Measurements from ENCODE around the gene DPY19L2. TPM values are rescaled to one million over a fixed set of nuclear protein-coding genes. Genes with fewer than 3 reads are reported as not detected.
"Not testable (repeated sequence)": the region's sequence is repeated elsewhere in the genome, so short reads cannot be mapped to it uniquely, and the experiment has no call there.

Gene DPY19L2
- total RNA-seq, 1 donor from 2014 or later: 14.7 TPM

DNA sequence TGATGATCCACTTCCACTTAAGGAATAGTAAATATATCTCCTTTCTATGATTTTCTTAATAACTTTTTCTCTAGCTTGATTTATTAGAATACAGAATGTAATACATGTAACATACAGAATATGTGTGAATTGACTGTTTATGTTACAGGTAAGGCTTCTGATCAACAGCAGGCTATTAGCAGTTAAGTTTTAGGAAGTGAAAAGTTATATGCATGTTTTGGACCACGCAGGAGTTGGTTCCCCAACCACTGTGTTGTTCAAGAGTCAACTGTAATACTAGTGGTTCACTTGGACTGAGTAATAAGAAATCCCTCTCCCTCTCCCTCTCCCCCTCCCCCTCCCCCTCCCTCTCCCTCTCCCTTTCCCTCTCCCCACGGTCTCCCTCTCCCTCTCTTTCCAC, 17.5 kb upstream of the DPY19L2 start:
- not testable (repeated sequence) for H3K27ac Mint-ChIP-seq; H4K20me1 ChIP-seq (ENCODE audit: low read depth); H3K9me3 Mint-ChIP-seq; DNase-seq (ENCODE audit: low spot score); H3F3A ChIP-seq (ENCODE audit: low read depth); H3K9ac ChIP-seq; H3K36me3 Mint-ChIP-seq; H3K27me3 Mint-ChIP-seq (ENCODE audit: insufficient read depth, low read depth); H3K27me3 ChIP-seq; H2AFZ ChIP-seq (replicated peaks); H3K4me3 ChIP-seq; H3K36me3 ChIP-seq; H3K79me2 ChIP-seq (ENCODE audit: low read depth); H3K4me2 ChIP-seq; H3K4me3 Mint-ChIP-seq; H3K4me1 ChIP-seq; H3K9me3 ChIP-seq (ENCODE audit: low read depth); H3K27ac ChIP-seq
- H3K4me1 Mint-ChIP-seq: peaks cover 14% of the 10 kb centered on the region

- H3K4me3 Mint-ChIP-seq; H3K27me3 ChIP-seq; H3K4me1 ChIP-seq; H3K9me3 ChIP-seq (ENCODE audit: low read depth); H3K79me2 ChIP-seq (ENCODE audit: low read depth); H3K36me3 ChIP-seq; H3K27ac Mint-ChIP-seq; H3K9ac ChIP-seq; DNase-seq (ENCODE audit: low spot score); H3K9me3 Mint-ChIP-seq; H2AFZ ChIP-seq (replicated peaks); H3K36me3 Mint-ChIP-seq; H3K4me3 ChIP-seq; H3F3A ChIP-seq (ENCODE audit: low read depth); H4K20me1 ChIP-seq (ENCODE audit: low read depth); H3K27ac ChIP-seq; H3K27me3 Mint-ChIP-seq (ENCODE audit: insufficient read depth, low read depth); H3K4me2 ChIP-seq: not testable (repeated sequence)
- H3K4me1 Mint-ChIP-seq: peaks cover 11% of the 10 kb centered on the region
Observed at GRCh38 chr12:63682617-63683016, 14.3 kb upstream of the DPY19L2 start.

DNA sequence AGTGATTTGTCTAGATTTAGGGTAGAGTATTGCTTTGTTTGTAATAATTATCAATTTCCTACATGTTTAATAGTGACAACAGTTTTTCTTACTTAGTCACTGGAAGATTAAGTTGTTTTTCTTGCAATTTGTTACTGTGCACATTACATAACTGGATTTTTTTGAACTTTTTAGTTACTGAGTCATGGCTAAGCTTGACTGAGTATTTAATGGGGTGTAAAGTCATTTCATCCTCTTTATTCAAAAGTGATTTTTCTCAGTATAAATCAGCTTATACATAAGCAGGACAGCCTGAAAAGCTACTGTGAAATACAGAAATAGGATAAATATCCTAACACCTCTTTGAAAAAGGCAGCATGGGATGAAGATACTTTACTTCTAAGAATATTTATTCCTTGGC, 12.5 kb upstream of the DPY19L2 start:
- not testable (repeated sequence) for H3K27me3 Mint-ChIP-seq (ENCODE audit: insufficient read depth, low read depth); H2AFZ ChIP-seq (replicated peaks); H3K36me3 Mint-ChIP-seq; H3K27me3 ChIP-seq; H3K4me1 ChIP-seq; H3K9me3 Mint-ChIP-seq; H3K4me3 Mint-ChIP-seq; H3K4me3 ChIP-seq; H3K79me2 ChIP-seq (ENCODE audit: low read depth); H4K20me1 ChIP-seq (ENCODE audit: low read depth); H3K9ac ChIP-seq; H3K27ac Mint-ChIP-seq; H3K9me3 ChIP-seq (ENCODE audit: low read depth); H3K36me3 ChIP-seq; H3F3A ChIP-seq (ENCODE audit: low read depth); H3K27ac ChIP-seq; H3K4me2 ChIP-seq; DNase-seq (ENCODE audit: low spot score); H3K4me1 Mint-ChIP-seq

DNA sequence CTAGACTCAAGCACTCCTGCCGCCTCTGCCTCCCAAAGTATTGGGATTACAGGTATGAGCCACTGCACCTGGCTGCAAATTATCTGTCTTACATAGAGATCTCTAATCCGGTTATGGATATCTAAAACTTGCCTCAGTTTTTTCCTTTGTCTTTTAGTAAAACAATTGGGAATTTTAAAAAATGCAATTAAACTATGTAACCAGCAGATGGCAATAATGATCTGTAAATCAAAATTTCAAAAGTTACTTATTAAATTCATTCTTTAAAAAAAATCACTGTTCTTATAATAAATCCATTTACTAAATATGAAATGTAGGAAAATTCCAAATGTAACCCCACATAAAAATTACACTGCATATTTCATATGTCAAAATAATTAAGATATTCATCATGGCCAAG, 4.3 kb upstream of the DPY19L2 start:
- not testable (repeated sequence) for H3K4me3 ChIP-seq; H3K27me3 Mint-ChIP-seq (ENCODE audit: insufficient read depth, low read depth); H3K4me2 ChIP-seq; H3K4me3 Mint-ChIP-seq; H3K36me3 ChIP-seq; H3K9ac ChIP-seq; DNase-seq (ENCODE audit: low spot score); H3K9me3 Mint-ChIP-seq; H3K4me1 Mint-ChIP-seq; H3K27ac Mint-ChIP-seq; H3K79me2 ChIP-seq (ENCODE audit: low read depth); H4K20me1 ChIP-seq (ENCODE audit: low read depth); H2AFZ ChIP-seq (replicated peaks); H3F3A ChIP-seq (ENCODE audit: low read depth); H3K36me3 Mint-ChIP-seq; H3K4me1 ChIP-seq; H3K27ac ChIP-seq; H3K9me3 ChIP-seq (ENCODE audit: low read depth)
- H3K27me3 ChIP-seq: peaks cover 21% of the 10 kb centered on the region
- TF ChIP-seq, protein P1, sequence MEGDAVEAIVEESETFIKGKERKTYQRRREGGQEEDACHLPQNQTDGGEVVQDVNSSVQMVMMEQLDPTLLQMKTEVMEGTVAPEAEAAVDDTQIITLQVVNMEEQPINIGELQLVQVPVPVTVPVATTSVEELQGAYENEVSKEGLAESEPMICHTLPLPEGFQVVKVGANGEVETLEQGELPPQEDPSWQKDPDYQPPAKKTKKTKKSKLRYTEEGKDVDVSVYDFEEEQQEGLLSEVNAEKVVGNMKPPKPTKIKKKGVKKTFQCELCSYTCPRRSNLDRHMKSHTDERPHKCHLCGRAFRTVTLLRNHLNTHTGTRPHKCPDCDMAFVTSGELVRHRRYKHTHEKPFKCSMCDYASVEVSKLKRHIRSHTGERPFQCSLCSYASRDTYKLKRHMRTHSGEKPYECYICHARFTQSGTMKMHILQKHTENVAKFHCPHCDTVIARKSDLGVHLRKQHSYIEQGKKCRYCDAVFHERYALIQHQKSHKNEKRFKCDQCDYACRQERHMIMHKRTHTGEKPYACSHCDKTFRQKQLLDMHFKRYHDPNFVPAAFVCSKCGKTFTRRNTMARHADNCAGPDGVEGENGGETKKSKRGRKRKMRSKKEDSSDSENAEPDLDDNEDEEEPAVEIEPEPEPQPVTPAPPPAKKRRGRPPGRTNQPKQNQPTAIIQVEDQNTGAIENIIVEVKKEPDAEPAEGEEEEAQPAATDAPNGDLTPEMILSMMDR (IDR thresholded peaks at IDR 0.05): peak; percentile 49

DNA sequence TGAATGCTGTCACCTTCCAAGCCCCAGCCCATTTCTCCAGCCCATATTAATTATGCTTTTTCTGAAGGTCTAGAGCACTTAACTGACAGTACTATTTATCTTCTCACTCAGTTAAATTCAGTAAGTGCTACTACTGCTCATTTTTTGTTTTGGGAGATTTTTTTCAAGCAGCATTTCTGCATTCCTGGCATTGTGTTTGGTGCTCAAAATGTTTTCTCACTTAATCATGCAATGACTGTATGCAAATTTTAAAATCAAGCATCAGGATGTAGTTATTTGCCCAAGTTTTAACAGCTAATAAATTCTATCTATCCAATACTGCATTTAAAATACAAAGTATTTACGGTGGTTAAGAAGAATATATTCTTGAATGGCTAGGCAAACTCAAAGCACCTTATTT, 1.6 kb upstream of the DPY19L2 start:
- H3K9me3 Mint-ChIP-seq: not testable (repeated sequence)

DNA sequence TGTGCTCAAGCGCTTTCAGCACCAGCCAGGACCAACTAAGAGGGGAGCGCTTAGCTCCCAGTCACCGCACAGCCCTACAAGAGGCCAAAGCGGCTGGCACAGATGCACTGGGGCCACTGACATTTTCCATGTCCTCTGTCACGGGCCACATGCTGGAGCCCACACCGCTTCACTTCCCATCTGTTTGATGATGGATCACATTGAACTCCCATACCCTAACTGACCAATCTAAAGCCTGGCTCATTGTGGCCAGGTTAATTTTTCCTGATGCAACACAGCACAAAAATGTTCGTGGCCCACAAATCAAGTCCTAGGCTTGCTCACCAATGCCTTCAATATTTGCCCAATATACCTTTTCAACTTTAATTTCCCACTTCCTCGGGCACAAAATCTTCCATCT, 1.1 kb upstream of the DPY19L2 start:
- not testable (repeated sequence) for H3K27ac Mint-ChIP-seq; H3K9me3 Mint-ChIP-seq; H3K36me3 ChIP-seq; H3K36me3 Mint-ChIP-seq; H3F3A ChIP-seq (ENCODE audit: low read depth); H3K27me3 Mint-ChIP-seq (ENCODE audit: insufficient read depth, low read depth); H4K20me1 ChIP-seq (ENCODE audit: low read depth); H3K79me2 ChIP-seq (ENCODE audit: low read depth); H3K9ac ChIP-seq; H3K4me1 ChIP-seq; DNase-seq (ENCODE audit: low spot score); H3K27ac ChIP-seq; H3K9me3 ChIP-seq (ENCODE audit: low read depth)
- H3K4me3 ChIP-seq: peak overlapping the region; percentile 74
- peak overlapping the region; percentile 98 for H2AFZ ChIP-seq (replicated peaks)
- H3K4me1 Mint-ChIP-seq: peaks cover 17% of the 10 kb centered on the region
- peaks cover 23% of the 10 kb centered on the region for H3K27me3 ChIP-seq
- peak overlapping the region; percentile 95 for H3K4me2 ChIP-seq
- H3K4me3 Mint-ChIP-seq: peak overlapping the region; percentile 88

More for the DNA sequence above, 1.6 kb upstream of the DPY19L2 start:
- H3K27ac ChIP-seq; H3K9me3 ChIP-seq (ENCODE audit: low read depth); H3K4me3 ChIP-seq; H3K79me2 ChIP-seq (ENCODE audit: low read depth); DNase-seq (ENCODE audit: low spot score); H3K36me3 ChIP-seq; H2AFZ ChIP-seq (replicated peaks); H3K9ac ChIP-seq; H3K27ac Mint-ChIP-seq; H3F3A ChIP-seq (ENCODE audit: low read depth); H3K36me3 Mint-ChIP-seq; H3K4me1 ChIP-seq; H3K4me2 ChIP-seq; H3K27me3 Mint-ChIP-seq (ENCODE audit: insufficient read depth, low read depth); H4K20me1 ChIP-seq (ENCODE audit: low read depth): not testable (repeated sequence)
- H3K27me3 ChIP-seq: peaks cover 23% of the 10 kb centered on the region
- peak overlapping the region; percentile 17 for H3K4me3 Mint-ChIP-seq
- H3K4me1 Mint-ChIP-seq: peaks cover 17% of the 10 kb centered on the region

Measured in neural progenitor cell (in vitro differentiated cells).